LNCAP (cell line): ENCODE data around the gene DOCK10.

Experiments
- TF ChIP-seq, protein P1 (sequence below): fragments of 450-650 bp; IDR thresholded peaks from 2 replicates; pipeline ENCODE4 v1.5.1; 2017; ENCODE audit warnings: mild to moderate bottlenecking

DOCK10 gene

DNA sequence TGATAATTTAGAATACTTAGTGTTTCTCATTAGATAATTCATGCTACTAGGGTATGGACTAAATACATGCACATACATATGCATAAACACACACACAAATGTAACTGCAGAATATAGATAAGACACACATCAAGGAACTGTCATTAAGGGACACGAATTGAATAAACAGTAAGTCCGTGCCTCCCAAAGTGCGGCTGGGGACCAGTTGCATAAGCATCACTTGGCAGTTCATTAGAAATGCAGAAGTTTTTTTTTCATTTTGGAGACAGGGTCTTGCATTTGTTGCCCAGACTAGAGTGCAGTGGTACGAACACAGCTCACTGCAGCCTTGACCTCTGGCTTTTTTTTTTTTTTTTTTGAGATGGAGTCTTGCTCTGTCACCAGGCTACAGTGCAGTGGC lies 196.1 kb downstream of the DOCK10 start:
- TF ChIP-seq, protein P1, sequence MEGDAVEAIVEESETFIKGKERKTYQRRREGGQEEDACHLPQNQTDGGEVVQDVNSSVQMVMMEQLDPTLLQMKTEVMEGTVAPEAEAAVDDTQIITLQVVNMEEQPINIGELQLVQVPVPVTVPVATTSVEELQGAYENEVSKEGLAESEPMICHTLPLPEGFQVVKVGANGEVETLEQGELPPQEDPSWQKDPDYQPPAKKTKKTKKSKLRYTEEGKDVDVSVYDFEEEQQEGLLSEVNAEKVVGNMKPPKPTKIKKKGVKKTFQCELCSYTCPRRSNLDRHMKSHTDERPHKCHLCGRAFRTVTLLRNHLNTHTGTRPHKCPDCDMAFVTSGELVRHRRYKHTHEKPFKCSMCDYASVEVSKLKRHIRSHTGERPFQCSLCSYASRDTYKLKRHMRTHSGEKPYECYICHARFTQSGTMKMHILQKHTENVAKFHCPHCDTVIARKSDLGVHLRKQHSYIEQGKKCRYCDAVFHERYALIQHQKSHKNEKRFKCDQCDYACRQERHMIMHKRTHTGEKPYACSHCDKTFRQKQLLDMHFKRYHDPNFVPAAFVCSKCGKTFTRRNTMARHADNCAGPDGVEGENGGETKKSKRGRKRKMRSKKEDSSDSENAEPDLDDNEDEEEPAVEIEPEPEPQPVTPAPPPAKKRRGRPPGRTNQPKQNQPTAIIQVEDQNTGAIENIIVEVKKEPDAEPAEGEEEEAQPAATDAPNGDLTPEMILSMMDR, result no peak

DNA sequence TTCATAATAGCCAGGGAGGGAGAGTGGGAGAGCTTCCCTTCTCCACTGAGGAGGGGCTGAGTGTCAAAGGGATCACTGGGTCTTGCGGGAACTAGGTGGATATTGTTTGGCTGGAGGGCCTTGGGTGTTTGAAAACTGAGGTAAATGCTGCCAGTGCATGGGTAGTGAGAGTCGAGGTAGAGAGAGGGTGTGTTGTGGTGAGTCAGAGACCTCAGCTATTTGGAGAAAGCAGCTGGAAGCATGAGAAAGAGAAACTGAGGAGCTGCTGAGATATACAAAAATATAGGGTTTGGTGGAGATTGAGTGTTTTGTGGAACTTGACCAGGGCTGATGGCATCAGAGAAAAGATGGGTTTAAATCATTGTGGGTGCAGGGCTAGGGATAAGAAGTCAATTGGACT lies 199.1 kb downstream of the DOCK10 start:
- TF ChIP-seq, protein P1, result no peak

DNA sequence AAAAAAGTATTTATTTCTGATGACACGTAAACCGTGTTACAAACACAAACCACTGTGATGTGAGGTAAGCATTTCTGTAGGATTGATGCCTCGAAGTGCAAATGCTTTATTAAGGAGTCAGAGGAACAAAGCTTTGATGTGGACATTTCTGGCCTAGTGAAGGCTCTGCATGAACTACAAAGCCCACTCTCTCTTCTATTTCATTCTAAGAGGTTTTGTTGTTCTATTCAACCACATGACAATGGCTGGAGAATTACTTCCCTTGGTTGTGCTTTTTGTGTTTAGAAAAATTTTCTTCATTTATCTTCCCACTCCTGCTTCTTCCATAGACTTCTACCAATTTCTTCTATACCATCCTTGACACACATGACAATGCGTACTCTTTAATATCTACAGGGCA lies 200.4 kb downstream of the DOCK10 start:
- TF ChIP-seq, protein P1, result no peak

DNA sequence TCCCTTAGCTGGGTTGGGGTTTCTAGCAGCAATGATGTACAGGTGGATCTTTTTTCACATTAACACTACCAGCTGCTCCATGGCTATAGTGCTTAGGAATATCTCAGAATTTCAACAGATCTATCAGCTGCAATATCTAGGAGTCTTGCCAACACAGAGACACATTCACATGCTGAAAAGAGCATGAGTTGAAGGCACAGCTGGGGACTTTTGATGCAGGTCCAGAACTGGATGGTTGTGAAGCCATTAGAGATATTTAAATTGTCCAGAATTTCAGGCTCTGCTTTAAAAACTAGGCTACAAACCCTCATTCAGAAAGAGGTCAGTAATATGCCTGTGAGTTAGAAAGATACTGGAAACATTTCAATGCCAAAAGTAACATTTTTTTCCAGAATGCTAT lies 203.9 kb downstream of the DOCK10 start:
- TF ChIP-seq, protein P1, result no peak

DNA sequence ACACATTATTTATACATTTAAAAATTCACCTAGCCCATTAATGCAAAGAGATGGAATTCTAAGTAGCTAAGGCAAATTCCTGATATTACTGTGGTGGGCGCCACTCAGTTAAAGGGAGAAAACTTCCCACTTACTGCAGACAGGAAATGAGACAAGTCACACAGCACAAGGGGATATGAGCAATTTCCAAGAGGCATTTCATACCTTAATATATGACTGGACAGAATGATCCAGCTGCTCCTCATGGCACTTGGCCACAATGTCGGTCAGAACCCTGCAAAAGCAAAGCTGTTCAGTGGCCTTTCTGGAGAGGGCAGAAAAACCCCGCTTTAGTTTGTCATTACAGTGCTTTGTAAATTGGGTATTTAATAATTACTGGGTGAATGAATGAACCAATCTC lies 204.7 kb downstream of the DOCK10 start:
- TF ChIP-seq, protein P1, result no peak

DNA sequence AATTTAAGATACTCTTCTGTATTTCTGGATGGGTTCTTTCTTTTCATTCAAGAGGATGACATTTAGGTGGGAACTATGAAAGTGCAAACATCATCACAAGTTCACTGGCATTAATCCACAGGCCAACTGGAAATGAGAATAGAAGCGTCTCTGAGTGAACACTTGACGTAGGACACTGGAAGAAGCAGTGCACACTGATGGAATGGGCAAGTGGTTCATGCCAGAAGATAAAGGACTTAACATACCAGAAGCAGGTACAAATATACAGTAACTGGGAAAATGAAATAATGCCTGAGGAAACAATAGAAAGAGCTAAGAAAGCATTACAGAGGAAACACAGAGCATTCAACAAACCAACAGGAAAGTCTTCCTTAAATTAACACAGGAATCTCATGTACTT lies 205.2 kb downstream of the DOCK10 start:
- TF ChIP-seq, protein P1, result no peak

DNA sequence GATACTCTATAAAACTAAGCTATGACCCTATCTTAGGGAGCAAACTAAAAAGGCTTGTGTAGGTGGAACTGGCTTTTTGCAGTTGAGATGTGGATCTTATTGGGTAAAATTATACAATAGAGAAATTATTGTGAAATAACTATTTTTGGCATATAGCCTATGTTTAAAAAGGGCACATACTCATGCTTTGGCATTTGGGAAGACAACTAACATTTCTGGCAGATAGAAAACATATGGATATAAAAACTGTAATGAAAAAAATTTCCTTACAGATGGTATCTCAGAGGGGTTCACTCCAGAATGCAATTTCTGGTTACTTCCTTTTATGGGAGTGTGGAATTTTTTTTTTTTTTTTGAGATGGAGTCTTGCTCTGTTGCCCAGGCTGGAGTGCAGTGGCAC lies 206.0 kb downstream of the DOCK10 start:
- TF ChIP-seq, protein P1, result no peak

DNA sequence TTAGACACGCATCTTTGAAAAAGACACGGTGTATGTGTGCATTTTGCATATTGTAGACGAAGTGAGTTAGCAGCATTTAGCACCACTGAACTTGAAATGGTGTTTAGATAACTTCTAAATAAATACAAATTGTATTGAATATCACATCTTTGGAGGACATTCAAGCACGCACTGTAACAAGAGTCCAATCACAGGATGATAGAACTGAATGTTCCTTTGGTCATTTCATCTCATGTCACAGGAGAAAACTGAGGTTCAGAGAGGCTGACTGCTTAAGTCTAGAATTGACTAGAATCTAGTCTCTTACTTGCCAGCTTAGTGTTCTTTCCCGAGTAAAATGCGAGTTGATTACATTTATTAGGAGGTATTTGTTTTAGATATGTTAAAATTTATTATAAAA lies 206.9 kb downstream of the DOCK10 start:
- TF ChIP-seq, protein P1, result no peak
